ENCODE data around the gene SCYGR7. TPM values are rescaled to one million over a fixed set of nuclear protein-coding genes. Genes with fewer than 3 reads are reported as not detected.

The SCYGR7 gene
- total and polyA plus RNA-seq, 2 of the 13 experiments (the other 11 are each of a cell fraction or from before 2014, with no cell fraction given), result not detected

DNA sequence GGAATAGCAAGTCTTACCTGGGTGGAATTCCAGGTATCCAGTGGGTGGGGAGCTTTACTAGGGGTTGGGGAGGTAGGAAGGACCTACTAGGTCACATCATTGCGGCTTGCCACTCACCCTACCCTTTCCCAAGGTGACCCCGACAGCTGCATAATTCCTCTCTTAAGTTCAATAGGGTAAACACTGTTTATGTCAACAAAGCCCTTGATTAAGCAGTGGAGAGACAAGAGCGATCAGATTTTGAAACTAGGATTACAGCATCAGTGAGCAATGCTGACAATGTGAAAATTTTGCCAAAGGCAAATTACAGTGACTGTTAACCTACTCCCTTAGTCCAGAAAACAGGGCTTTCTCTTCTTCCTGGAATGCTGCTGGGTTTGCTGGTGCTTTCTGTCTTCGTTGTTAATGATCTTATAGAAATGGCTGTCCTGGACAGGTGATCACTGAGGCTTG lies 24.8 kb upstream of the SCYGR7 start (continued):
- TF ChIP-seq ZNF138 (CRISPR knock-in tag; IDR thresholded peaks at IDR 0.05; ENCODE audit: low read depth) (no peak), ZNF367 (CRISPR knock-in tag; IDR thresholded peaks at IDR 0.05; ENCODE audit: borderline replicate concordance) (no peak), ZNF17 (CRISPR knock-in tag; IDR thresholded peaks at IDR 0.05) (no peak), ZSCAN21 (CRISPR knock-in tag; IDR thresholded peaks at IDR 0.05; ENCODE audit: borderline replicate concordance) (no peak), ZFY (CRISPR knock-in tag; IDR thresholded peaks at IDR 0.05) (no peak), HOXA7 (CRISPR knock-in tag; IDR thresholded peaks at IDR 0.05) (no peak), MAFK (conservative IDR thresholded peaks at IDR 0.05 in 1 of 2, IDR thresholded peaks at IDR 0.05 in 1 of 2; ENCODE audit: low read length in 2 of 2) (peak; percentile 87 to 88), JUN (CRISPR knock-in tag; IDR thresholded peaks at IDR 0.05) (peak; percentile 88), MTA1 (CRISPR knock-in tag; IDR thresholded peaks at IDR 0.05; ENCODE audit: borderline replicate concordance) (no peak), ZFAT (CRISPR knock-in tag; conservative IDR thresholded peaks at IDR 0.05) (no peak), ZNF20 (CRISPR knock-in tag; IDR thresholded peaks at IDR 0.05) (no peak), ATF1 (CRISPR knock-in tag; IDR thresholded peaks at IDR 0.05) (no peak)
- TF ChIP-seq, protein P1, sequence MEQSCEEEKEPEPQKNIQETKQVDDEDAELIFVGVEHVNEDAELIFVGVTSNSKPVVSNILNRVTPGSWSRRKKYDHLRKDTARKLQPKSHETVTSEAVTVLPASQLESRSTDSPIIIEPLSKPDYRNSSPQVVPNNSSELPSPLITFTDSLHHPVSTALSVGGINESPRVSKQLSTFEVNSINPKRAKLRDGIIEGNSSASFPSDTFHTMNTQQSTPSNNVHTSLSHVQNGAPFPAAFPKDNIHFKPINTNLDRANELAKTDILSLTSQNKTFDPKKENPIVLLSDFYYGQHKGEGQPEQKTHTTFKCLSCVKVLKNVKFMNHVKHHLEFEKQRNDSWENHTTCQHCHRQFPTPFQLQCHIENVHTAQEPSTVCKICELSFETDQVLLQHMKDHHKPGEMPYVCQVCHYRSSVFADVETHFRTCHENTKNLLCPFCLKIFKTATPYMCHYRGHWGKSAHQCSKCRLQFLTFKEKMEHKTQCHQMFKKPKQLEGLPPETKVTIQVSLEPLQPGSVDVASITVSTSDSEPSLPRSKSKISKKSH (CRISPR knock-in tag; IDR thresholded peaks at IDR 0.05; ENCODE audit: borderline replicate concordance), result no peak
- TF ChIP-seq, protein P2, sequence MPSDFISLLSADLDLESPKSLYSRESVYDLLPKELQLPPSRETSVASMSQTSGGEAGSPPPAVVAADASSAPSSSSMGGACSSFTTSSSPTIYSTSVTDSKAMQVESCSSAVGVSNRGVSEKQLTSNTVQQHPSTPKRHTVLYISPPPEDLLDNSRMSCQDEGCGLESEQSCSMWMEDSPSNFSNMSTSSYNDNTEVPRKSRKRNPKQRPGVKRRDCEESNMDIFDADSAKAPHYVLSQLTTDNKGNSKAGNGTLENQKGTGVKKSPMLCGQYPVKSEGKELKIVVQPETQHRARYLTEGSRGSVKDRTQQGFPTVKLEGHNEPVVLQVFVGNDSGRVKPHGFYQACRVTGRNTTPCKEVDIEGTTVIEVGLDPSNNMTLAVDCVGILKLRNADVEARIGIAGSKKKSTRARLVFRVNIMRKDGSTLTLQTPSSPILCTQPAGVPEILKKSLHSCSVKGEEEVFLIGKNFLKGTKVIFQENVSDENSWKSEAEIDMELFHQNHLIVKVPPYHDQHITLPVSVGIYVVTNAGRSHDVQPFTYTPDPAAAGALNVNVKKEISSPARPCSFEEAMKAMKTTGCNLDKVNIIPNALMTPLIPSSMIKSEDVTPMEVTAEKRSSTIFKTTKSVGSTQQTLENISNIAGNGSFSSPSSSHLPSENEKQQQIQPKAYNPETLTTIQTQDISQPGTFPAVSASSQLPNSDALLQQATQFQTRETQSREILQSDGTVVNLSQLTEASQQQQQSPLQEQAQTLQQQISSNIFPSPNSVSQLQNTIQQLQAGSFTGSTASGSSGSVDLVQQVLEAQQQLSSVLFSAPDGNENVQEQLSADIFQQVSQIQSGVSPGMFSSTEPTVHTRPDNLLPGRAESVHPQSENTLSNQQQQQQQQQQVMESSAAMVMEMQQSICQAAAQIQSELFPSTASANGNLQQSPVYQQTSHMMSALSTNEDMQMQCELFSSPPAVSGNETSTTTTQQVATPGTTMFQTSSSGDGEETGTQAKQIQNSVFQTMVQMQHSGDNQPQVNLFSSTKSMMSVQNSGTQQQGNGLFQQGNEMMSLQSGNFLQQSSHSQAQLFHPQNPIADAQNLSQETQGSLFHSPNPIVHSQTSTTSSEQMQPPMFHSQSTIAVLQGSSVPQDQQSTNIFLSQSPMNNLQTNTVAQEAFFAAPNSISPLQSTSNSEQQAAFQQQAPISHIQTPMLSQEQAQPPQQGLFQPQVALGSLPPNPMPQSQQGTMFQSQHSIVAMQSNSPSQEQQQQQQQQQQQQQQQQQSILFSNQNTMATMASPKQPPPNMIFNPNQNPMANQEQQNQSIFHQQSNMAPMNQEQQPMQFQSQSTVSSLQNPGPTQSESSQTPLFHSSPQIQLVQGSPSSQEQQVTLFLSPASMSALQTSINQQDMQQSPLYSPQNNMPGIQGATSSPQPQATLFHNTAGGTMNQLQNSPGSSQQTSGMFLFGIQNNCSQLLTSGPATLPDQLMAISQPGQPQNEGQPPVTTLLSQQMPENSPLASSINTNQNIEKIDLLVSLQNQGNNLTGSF (CRISPR knock-in tag; IDR thresholded peaks at IDR 0.05), result no peak
- TF ChIP-seq, protein P3, sequence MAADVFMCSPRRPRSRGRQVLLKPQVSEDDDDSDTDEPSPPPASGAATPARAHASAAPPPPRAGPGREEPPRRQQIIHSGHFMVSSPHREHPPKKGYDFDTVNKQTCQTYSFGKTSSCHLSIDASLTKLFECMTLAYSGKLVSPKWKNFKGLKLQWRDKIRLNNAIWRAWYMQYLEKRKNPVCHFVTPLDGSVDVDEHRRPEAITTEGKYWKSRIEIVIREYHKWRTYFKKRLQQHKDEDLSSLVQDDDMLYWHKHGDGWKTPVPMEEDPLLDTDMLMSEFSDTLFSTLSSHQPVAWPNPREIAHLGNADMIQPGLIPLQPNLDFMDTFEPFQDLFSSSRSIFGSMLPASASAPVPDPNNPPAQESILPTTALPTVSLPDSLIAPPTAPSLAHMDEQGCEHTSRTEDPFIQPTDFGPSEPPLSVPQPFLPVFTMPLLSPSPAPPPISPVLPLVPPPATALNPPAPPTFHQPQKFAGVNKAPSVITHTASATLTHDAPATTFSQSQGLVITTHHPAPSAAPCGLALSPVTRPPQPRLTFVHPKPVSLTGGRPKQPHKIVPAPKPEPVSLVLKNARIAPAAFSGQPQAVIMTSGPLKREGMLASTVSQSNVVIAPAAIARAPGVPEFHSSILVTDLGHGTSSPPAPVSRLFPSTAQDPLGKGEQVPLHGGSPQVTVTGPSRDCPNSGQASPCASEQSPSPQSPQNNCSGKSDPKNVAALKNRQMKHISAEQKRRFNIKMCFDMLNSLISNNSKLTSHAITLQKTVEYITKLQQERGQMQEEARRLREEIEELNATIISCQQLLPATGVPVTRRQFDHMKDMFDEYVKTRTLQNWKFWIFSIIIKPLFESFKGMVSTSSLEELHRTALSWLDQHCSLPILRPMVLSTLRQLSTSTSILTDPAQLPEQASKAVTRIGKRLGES (CRISPR knock-in tag; IDR thresholded peaks at IDR 0.05; ENCODE audit: borderline replicate concordance), result no peak
- TF ChIP-seq, protein P4, sequence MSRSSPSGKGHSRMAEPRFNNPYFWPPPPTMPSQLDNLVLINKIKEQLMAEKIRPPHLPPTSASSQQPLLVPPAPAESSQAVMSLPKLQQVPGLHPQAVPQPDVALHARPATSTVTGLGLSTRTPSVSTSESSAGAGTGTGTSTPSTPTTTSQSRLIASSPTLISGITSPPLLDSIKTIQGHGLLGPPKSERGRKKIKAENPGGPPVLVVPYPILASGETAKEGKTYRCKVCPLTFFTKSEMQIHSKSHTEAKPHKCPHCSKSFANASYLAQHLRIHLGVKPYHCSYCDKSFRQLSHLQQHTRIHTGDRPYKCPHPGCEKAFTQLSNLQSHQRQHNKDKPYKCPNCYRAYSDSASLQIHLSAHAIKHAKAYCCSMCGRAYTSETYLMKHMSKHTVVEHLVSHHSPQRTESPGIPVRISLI (CRISPR knock-in tag; IDR thresholded peaks at IDR 0.05; ENCODE audit: borderline replicate concordance), result no peak
- TF ChIP-seq, protein P5, sequence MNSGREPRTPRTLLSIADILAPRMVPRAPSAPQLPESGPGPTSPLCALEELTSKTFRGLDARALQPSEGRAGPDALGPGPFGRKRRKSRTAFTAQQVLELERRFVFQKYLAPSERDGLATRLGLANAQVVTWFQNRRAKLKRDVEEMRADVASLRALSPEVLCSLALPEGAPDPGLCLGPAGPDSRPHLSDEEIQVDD (CRISPR knock-in tag; IDR thresholded peaks at IDR 0.05; ENCODE audit: borderline replicate concordance), result no peak
